ENCODE results near the gene DPY19L1.
"Not testable (repeated sequence)": the region's sequence is repeated elsewhere in the genome, so short reads cannot be mapped to it uniquely, and the experiment has no call there.

The DPY19L1 gene

GRCh38 chr7:35037211-35037525 lies at the start of gene DPY19L1:
DPY19L1 (minus strand) TSS chr7:35037485; CDS start chr7:35037394, 91 bp downstream.
- no peak for DNase-seq

- DNase-seq, result not testable (repeated sequence)
Observed at GRCh38 chr7:35079517-35079916, 42.2 kb upstream of the DPY19L1 start.

GRCh38 chr7:35074008-35074407 lies 36.7 kb upstream of the DPY19L1 start:
- DNase-seq, result not testable (repeated sequence)

- not testable (repeated sequence) for DNase-seq
Observed at GRCh38 chr7:35072950-35073827, 35.9 kb upstream of the DPY19L1 start.

- not testable (repeated sequence) for DNase-seq
Observed at GRCh38 chr7:35069084-35069483, 31.8 kb upstream of the DPY19L1 start.

GRCh38 chr7:35065382-35065781 lies 28.1 kb upstream of the DPY19L1 start:
- DNase-seq, result not testable (repeated sequence)

- DNase-seq, result not testable (repeated sequence)
Observed at GRCh38 chr7:35058571-35058970, 21.3 kb upstream of the DPY19L1 start.

- DNase-seq, result not testable (repeated sequence)
Observed at GRCh38 chr7:35057505-35058451, 20.5 kb upstream of the DPY19L1 start.

GRCh38 chr7:35055733-35056132 lies 18.4 kb upstream of the DPY19L1 start:
- not testable (repeated sequence) for DNase-seq

GRCh38 chr7:35053488-35054175 lies 16.3 kb upstream of the DPY19L1 start:
- DNase-seq, result not testable (repeated sequence)

GRCh38 chr7:35048390-35048789 lies 11.1 kb upstream of the DPY19L1 start:
- not testable (repeated sequence) for DNase-seq

GRCh38 chr7:35047912-35048305 lies 10.6 kb upstream of the DPY19L1 start:
- not testable (repeated sequence) for DNase-seq

GRCh38 chr7:35047263-35047911 lies 10.1 kb upstream of the DPY19L1 start:
- not testable (repeated sequence) for DNase-seq

- not testable (repeated sequence) for DNase-seq
Observed at GRCh38 chr7:35043301-35043700, 6.0 kb upstream of the DPY19L1 start.

GRCh38 chr7:35040906-35041305 lies 3.6 kb upstream of the DPY19L1 start:
- no peak for DNase-seq

GRCh38 chr7:35039343-35039742 lies 2.1 kb upstream of the DPY19L1 start:
- DNase-seq, result no peak

- DNase-seq, result no peak
Observed at GRCh38 chr7:35038354-35038753, 1.1 kb upstream of the DPY19L1 start.

GRCh38 chr7:35037526-35038341 lies 449 bp upstream of the DPY19L1 start:
- DNase-seq, result peak; percentile 93

- DNase-seq, result peak; percentile 69
Observed at GRCh38 chr7:35036361-35037171, 719 bp downstream of the DPY19L1 start.

- DNase-seq, result no peak
Observed at GRCh38 chr7:35035511-35035961, 1.7 kb downstream of the DPY19L1 start.
